ENCODE results near the gene CYSRT1.

DNA sequence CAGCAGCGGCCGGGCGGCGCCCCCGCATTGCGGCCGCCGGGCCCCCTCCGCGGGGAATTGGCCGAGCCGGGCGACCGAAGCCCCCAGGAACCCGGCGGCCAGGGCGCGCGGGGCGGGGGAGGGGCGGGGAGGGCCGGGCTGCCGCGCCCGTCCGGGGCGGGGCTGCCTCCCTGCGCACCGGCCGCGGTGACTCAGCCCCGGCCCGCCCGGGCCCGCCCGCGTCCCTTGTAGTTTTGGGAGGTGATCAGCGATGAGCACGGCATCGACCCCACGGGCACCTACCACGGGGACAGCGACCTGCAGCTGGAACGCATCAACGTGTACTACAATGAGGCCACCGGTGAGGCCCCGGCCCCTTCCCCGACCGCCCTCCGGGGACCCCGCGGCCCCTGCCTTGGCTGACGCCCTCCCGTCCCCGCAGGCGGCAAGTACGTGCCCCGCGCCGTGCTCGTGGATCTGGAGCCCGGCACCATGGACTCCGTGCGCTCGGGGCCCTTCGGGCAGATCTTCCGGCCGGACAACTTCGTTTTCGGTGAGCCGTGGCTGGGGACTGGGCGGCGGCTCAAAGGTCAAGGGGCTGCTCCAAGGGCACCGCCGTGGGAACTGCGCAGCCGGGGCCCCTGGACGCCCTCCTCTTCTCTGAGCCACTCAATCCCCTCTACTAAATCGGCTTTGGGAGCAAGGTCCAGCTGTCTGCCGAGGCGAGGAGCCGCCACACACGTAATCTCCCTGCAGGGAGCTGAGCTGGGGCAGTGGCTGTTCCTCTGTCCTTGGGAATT, 16.7 kb downstream of the CYSRT1 start:
- TF ChIP-seq, protein P1, sequence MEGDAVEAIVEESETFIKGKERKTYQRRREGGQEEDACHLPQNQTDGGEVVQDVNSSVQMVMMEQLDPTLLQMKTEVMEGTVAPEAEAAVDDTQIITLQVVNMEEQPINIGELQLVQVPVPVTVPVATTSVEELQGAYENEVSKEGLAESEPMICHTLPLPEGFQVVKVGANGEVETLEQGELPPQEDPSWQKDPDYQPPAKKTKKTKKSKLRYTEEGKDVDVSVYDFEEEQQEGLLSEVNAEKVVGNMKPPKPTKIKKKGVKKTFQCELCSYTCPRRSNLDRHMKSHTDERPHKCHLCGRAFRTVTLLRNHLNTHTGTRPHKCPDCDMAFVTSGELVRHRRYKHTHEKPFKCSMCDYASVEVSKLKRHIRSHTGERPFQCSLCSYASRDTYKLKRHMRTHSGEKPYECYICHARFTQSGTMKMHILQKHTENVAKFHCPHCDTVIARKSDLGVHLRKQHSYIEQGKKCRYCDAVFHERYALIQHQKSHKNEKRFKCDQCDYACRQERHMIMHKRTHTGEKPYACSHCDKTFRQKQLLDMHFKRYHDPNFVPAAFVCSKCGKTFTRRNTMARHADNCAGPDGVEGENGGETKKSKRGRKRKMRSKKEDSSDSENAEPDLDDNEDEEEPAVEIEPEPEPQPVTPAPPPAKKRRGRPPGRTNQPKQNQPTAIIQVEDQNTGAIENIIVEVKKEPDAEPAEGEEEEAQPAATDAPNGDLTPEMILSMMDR (IDR thresholded peaks at IDR 0.05): no peak
- TF ChIP-seq POLR2AphosphoS5 (IDR thresholded peaks at IDR 0.05): no peak
